Measurements from ENCODE around the gene CLCN7.
A peak's percentile ranks its signal among the peaks of the same experiment; 100 is the strongest.

The CLCN7 gene

DNA sequence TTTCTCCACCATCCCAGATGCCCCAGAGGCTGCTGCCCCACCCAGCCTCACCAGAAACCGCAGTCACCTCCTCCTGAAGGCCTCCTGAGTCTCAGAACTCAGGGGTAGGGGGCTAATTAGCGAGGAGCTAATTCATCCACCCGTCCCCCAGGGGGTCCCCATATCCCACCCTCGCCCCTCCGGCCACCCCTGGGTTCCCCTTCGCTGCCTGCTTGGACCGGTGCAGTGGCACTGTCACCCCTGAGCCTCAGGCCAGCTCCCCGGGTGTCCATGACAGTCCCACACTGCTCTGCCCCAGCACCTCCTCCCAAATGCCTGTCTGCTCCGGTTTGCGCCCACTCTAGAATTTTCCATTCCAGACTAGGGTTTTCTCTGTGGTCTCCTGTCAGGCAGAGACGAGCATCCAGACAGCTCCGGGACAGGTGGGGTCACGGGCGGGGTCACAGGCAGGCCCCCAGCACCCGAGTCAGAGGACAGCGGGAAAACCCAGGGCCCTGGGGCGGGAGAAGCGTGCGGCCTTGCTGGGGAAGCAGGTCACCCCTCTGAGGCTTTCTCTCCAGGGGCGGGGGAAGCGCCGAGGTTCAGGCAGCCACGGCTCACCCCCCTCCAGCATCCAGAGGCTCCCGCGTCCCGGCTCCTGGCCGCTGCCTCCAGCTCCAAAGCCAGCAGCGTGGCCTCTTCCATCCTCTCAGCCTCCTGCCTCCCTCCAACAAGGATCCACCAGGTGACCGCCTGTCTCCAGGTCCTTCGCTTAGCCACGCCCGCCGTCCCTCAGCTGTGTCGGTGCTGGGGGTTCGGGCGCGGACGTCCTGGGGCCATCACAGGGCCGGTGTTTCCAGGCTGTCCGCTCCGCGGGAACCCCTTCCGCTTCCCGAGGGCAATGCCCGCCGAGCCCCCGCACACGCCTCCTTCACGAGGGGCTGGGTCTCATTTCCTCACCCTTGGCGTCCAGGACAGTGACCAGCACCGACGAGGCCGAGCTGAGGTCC is 47.1 kb downstream of the CLCN7 start:
- no peak for DNase-seq

DNA sequence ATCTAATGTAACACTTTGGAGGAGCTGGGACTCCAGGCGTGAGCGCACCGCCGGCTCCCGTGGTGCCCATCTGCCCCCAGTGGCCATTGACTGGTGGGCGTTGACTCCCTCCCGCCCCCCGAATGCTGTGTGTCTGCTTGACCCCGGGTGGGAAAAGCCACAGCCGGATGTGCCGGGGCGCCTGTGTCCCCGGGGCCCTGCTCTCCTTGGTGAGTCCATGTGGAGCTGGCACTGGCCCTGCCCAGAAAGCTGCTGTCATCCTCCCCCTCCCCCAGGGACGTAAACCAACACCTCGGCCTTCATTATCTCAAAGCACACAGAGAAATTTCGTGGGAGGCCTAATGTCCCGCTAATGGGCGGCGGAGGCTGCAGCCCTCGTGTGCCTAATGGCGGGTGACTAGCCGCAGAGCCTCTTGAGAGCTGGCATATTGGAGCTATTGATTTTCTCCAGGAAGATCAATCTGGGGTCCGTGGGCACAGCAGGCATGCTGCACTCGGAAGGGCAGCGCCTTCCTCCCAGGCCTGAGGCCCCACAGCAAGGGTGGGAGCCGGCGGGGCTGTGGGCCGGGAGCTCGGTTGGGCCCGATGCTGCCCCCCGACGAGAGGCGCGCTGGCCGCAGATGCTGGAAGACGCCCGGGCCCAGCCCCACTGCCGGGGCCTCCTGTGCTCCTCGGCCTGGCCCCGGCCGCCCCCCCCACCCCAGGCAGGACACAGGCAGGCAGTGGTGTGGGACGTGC is 47.9 kb downstream of the CLCN7 start:
- no peak for DNase-seq

- no peak for DNase-seq
Observed at GRCh38 chr16:1425616-1426370, 49.0 kb downstream of the CLCN7 start.

GRCh38 chr16:1424028-1424427 is 50.8 kb downstream of the CLCN7 start:
- no peak for DNase-seq

DNA sequence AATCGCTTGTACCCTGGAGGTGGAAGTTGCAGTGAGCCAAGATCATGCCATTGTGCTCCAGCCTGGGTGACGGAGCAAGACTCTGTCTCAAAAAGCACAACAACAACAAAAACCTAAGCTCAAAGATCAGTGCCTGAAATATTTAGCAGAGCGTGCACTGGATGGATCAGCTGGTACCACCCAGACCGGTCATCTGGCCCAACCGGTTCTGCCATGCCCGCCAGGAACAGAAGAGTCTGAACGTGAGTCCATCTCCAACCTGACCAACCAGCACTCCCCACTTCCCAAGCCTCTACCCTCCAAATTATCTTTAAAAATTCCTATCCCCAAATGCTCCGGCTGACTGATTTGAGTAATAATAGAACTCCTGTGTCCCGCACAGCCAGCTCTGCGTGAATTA is 52.8 kb downstream of the CLCN7 start:
- no peak for DNase-seq

DNA sequence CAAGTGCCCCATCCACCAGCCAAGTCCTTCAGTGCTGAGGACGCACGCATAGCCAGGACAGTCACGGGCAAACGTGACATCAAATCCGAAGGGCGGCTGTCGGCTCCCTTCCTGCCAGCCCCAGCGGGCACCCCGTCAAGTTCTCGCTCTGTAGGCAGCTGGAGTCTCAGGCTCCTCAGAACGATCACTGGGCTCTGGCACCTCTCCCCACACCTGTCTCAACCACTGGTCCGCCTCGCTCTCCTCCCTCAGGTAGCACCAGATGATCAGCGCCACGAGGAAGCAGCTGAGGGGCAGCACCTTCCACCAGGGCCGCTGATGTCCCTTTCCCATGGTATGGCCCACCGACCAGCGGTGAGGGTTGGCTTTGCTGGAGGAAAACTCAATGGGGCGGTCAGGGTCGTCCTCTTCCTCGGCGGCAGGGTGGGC is 54.7 kb downstream of the CLCN7 start:
- no peak for DNase-seq

GRCh38 chr16:1416521-1416941 is 58.3 kb downstream of the CLCN7 start:
- no peak for DNase-seq

GRCh38 chr16:1414532-1415260 is 60.1 kb downstream of the CLCN7 start, which contains the start of gene UNKL:
UNKL (minus strand) TSS chr16:1414704; CDS start chr16:1414691, 13 bp downstream.
- DNase-seq, result peak; percentile 81

GRCh38 chr16:1413684-1414531 is 60.9 kb downstream of the CLCN7 start:
- DNase-seq, result peak; percentile 66

DNA sequence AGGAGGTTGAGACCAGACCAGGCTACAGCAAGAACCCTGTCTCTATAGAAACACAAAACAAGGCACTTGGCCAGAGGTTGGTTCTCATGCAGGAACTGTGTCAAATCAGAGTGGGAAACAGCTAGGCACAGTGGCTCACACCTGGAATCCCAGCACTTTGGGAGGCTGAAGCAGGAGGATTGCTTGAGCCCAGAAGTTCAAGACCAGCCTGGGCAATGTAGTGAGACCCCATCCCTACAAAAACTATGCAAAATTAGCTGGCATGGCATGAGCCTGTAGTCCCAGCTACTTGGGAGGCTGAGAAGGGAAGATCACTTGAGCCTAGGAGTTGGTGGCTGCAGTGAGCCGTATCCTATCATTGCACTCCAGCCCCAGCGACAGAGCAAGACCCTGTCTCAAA is 62.0 kb downstream of the CLCN7 start:
- DNase-seq, result no peak

GRCh38 chr16:1408171-1408837 is 66.5 kb downstream of the CLCN7 start:
- DNase-seq, result peak; percentile 98

DNA sequence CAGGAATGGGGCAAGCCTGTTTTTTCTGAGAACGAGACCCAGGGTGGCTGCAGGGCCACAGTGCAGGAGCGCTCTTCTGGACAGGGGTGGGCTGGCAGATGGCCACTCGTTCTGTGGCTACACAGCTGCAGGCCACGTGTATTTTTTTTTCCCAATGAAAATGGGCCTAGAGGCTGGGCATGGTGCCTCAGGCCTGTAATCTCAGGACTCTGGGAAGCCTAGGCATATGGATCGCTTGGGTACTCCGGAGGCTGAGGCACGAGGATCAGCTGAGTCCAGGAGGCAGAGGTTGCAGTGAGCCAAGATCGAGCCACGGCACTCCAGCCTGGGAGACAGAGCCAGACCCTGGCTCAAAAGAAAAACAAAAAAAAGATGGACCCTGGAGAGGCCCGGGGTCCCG is 67.1 kb downstream of the CLCN7 start:
- DNase-seq, result no peak

DNA sequence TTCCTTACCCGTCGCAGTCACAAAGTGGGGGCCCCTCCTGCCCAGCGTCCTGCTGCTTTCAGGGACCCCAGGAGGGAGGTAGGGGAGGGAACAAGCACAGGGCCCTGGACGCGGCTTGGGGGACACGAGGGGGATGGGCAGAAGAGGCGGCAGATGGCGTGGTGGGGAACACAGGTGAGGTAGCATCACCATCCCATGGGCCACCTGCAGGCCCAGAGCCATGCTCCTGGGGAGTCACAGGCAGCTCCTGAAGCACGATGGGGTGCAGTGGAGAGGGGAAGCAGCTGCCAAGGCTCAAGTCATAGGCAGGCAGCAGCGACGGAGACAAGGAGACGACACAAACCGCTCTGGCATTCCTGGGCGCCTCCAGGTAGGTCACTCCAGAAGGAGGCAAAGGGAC is 71.1 kb downstream of the CLCN7 start:
- DNase-seq, result no peak

DNA sequence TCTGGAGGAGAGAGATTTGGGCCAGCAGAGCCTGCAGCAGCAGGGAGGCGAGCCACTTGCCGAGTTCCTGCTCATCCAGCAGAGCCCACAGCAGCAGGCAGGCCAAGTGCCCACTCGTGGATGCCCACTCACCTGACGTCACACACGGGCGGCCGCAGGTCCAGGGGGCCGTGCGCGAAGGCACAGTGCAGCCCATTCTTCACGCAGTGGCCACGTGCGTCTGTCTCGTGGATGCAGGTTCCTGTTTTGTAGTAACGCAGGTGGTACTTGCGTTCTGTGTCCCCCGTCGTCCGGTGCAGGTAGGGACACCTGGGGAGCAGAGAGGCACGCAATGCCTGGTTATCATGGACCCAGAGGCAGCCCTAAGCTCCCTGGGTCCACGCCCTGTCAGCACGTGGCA is 71.8 kb downstream of the CLCN7 start:
- DNase-seq, result no peak

DNA sequence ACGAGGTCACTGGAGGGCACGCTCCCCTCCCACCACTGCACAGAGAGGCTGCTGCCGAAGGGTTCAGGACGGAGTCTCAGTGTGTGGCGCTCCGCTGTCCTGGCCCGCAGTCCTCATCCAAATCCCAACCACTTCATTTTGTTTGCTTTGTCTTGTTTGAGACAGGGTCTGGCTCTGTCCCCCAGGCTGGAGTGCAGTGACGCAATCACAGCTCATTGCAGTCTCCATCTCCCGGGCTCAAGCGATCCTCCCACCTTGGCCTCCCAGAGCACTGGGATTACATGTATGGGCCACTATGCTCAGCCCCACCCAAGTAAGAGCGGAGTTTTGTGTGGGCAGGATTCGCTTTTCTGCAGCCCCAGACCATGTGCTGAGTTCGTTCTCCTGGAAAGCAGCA is 73.1 kb downstream of the CLCN7 start:
- no peak for DNase-seq

DNA sequence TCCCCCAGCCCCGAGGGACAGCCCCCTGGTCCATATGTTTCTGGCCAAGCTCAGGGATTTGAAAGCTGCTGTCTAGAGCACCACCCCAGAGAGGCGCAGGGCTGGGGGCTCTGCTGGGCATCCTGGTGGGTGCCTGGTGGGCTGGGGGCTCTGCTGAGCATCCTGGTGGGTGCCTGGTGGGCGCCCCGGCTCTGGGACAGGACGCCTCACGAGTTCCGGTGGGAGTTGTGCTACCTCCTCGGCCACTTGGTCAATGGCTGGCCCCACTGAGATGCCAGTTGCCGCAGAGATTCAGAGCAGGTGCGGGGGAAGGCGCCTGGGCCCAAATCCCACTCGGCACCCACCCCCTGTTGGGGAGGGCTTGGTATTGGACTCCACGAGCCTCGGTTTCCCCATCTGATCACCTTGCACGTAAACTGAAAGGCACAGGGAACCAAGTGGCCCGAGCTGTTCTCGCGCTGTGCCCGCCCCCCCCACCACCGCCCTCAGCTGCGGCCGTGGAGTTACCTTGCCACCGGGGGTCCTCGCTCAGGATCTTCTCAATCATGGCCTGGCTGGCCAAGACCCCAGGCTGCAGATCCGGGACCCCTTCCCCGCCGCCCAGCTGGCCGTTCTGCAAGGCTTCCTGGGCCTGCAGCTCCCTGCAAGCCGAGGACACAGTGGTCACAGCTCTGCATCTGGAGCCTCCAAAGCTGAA is 73.6 kb downstream of the CLCN7 start:
- DNase-seq, result no peak

GRCh38 chr16:1398826-1399581 is 75.8 kb downstream of the CLCN7 start:
- DNase-seq, result no peak

- DNase-seq, result no peak
Observed at GRCh38 chr16:1398351-1398750, 76.5 kb downstream of the CLCN7 start.

- no peak for DNase-seq
Observed at GRCh38 chr16:1397779-1398178, 77.0 kb downstream of the CLCN7 start.

All from activated CD8-positive, alpha-beta memory T cell treated with anti-CD3 and anti-CD28 coated beads, Interleukin-2, amount 50 U/mL, for 4 hours (primary cell).